Measurements from ENCODE around the gene EGFR. TPM values are rescaled to one million over a fixed set of nuclear protein-coding genes. Genes with fewer than 3 reads are reported as not detected.

The EGFR gene
- total and polyA plus RNA-seq, 12 donors, result 7.0 to 111 (median 71.6) TPM

DNA sequence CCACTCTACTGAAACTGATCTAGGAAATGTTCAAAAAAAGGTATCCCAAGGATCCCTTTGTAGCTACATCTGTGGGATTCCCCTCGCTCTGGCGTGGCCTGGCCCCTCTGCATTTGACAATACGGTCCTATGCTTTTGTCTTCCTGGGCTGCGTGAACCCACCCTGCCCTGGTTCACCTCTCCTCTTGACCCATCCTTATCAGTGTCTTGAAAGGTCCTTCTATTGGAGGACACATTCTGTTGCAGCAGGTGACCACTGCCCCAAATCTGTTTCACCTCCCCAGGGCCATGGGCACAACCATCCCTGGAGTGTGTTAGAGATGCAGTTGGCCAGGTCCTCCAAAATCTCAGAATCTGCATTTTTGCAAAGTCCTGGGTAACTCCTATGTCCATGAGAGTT is 100.8 kb downstream of the EGFR start:
- intact Hi-C loops (cut with DNase I), result no loop called here
- no peaks in the 10 kb centered on the region for H3K36me3 ChIP-seq (replicated peaks in 1 of 2)
- H3K27me3 ChIP-seq, result no peaks in the 10 kb centered on the region
- WGBS, 4 donors, result 88 to 97% (median 94%) methylated on average over 4 of the region's 4 CpGs
- H3K4me1 ChIP-seq (replicated peaks in 1 of 2), result peaks cover 15 to 19% of the 10 kb centered on the region in 2 donors
- no peaks in the 10 kb centered on the region for H3K9me3 ChIP-seq (replicated peaks in 1 of 3)
- H3K27ac ChIP-seq, result peak overlapping the region in 2 of 5 donors; percentile 87 to 91
- DNase-seq, result no peak
- TF ChIP-seq, protein P1, sequence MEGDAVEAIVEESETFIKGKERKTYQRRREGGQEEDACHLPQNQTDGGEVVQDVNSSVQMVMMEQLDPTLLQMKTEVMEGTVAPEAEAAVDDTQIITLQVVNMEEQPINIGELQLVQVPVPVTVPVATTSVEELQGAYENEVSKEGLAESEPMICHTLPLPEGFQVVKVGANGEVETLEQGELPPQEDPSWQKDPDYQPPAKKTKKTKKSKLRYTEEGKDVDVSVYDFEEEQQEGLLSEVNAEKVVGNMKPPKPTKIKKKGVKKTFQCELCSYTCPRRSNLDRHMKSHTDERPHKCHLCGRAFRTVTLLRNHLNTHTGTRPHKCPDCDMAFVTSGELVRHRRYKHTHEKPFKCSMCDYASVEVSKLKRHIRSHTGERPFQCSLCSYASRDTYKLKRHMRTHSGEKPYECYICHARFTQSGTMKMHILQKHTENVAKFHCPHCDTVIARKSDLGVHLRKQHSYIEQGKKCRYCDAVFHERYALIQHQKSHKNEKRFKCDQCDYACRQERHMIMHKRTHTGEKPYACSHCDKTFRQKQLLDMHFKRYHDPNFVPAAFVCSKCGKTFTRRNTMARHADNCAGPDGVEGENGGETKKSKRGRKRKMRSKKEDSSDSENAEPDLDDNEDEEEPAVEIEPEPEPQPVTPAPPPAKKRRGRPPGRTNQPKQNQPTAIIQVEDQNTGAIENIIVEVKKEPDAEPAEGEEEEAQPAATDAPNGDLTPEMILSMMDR (IDR thresholded peaks at IDR 0.05), result no peak
- TF ChIP-seq POLR2A (IDR thresholded peaks at IDR 0.05), result no peak
- no peak overlapping the region for H3K4me3 ChIP-seq

DNA sequence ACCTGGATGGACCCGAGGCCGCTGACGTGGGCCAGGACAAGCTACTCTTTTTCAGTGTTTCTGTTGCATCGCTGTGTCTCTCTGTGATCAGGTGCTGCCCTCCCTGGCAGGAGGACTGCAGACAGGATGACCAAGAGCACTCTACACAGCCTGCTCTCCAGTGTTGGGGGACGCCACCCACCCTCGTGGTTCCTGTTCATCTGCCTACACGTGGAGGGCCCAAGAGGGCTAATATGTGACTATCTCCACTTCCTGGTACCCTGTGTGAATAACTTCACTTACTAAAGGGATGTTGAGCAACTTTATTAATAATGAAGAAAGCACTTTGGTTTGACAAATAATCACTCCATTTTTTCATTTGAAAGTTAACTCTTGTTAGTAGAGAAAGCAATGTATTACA is 101.3 kb downstream of the EGFR start:
- H3K9me3 ChIP-seq (replicated peaks in 1 of 3), result no peaks in the 10 kb centered on the region
- peak overlapping the region in 4 of 5 donors; percentile 49 to 91 (median 70) for H3K27ac ChIP-seq
- no peak for TF ChIP-seq POLR2A (IDR thresholded peaks at IDR 0.05)
- TF ChIP-seq, protein P1 (IDR thresholded peaks at IDR 0.05), result no peak
- 84 to 93% (median 90%) methylated on average over 4 to 7 of the region's 7 CpGs for WGBS, 4 donors
- H3K4me1 ChIP-seq (replicated peaks in 1 of 2), result peaks cover 15 to 19% of the 10 kb centered on the region in 2 donors
- no peak for DNase-seq
- H3K36me3 ChIP-seq (replicated peaks in 1 of 2), result no peaks in the 10 kb centered on the region
- intact Hi-C loops (cut with DNase I), result no loop called here
- no peak overlapping the region for H3K4me3 ChIP-seq
- H3K27me3 ChIP-seq, result no peaks in the 10 kb centered on the region

DNA sequence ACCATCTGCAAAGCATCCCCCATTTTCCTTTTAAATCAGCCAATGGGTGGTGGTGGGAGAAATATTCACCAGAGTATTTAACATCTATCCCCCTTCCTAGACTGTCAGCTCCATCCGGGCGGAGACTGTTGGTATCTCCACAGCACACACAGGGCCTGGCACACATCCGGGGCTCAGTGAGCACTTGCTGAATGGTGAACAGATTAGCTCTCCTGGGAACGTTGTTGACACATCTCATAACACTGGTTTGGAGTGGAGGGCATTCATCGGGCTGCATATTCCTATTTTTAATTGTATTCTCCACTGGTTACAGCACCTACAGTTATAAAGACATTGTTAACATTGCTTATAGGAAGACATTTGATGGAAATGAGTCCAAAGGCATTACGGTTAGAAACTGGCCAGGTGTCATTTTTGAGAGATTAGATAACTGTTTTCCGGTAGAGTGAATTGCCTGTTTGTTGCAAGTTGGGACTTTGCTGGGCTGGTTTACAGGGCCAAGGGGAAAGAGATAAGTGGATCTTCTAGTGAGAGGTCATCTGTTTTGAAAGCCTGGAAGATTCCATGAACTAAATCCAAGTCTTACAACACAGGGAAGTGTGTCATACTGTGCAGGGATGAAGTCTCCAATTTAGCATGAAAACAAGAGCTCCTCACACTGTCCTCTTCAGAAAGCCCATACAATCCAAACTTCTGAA is 101.8 kb downstream of the EGFR start:
- intact Hi-C loops (cut with DNase I), result no loop called here
- peak in 6 of 7 donors; percentile 52 to 76 (median 68) for DNase-seq
- TF ChIP-seq, protein P1 (IDR thresholded peaks at IDR 0.05), result no peak
- TF ChIP-seq POLR2A (IDR thresholded peaks at IDR 0.05), result no peak
- Histone ChIP-seq H3K27me3 (no peaks in the 10 kb centered on the region), H3K4me1 (replicated peaks in 1 of 2) (peaks cover 15 to 19% of the 10 kb centered on the region in 2 donors), H3K9me3 (replicated peaks in 1 of 3) (no peaks in the 10 kb centered on the region), H3K36me3 (replicated peaks in 1 of 2) (no peaks in the 10 kb centered on the region), H3K27ac (peak overlapping the region; percentile 49 to 91 (median 54)), H3K4me3 (no peak overlapping the region)
- 53 to 70% (median 65%) methylated on average over 7 of the region's 7 CpGs for WGBS, 4 donors

DNA sequence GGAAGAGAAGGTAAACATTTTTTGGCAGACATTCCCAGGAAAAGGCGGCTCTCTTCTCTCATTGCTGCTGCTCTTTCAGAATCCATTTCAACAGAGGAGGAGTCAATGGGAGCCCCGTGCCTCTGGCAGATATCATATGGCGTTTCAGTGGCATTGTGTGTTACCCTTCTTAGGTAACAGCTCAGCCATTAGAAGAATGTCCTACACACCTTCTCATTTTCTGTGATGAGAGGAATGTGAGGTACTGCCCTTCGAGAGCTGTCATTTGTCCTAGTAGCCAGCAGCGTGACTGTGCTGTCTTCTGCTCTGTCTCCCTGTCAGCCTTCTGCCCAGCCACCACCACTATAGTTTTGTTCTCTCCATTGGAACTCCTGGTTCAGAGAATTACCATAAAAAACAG is 102.4 kb downstream of the EGFR start:
- intact Hi-C loops (cut with DNase I), result no loop called here
- H3K27me3 ChIP-seq, result no peaks in the 10 kb centered on the region
- no peaks in the 10 kb centered on the region for H3K36me3 ChIP-seq (replicated peaks in 1 of 2)
- no peaks in the 10 kb centered on the region for H3K9me3 ChIP-seq (replicated peaks in 1 of 3)
- no peak for DNase-seq
- TF ChIP-seq POLR2A (IDR thresholded peaks at IDR 0.05), result no peak
- TF ChIP-seq, protein P1 (IDR thresholded peaks at IDR 0.05), result no peak
- no peak overlapping the region for H3K4me3 ChIP-seq
- 83 to 88% (median 86%) methylated on average over 5 of the region's 5 CpGs for WGBS, 4 donors
- H3K27ac ChIP-seq, result peak overlapping the region; percentile 10 to 91 (median 54)
- peaks cover 15 to 19% of the 10 kb centered on the region in 2 donors for H3K4me1 ChIP-seq (replicated peaks in 1 of 2)

Data from adrenal gland (tissue), 12 donors.